Mesodermal cell (in vitro differentiated cells): ENCODE data around the gene ATN1.
A peak's percentile ranks its signal among the peaks of the same experiment; 100 is the strongest.

Experiments
- H3K27ac ChIP-seq: 2 replicates; pipeline ENCODE4 v1.7.0; 2013; ENCODE audit warnings: mild to moderate bottlenecking, low read depth, low read length, moderate library complexity; ENCODE audit not compliant: severe bottlenecking
- H3K36me3 ChIP-seq: 2 replicates; pipeline ENCODE4 v1.7.1; 2013; ENCODE audit warnings: mild to moderate bottlenecking, low read length, moderate library complexity; ENCODE audit not compliant: control insufficient read depth, insufficient read depth
- H3K4me1 ChIP-seq: one replicate; pipeline ENCODE4 v1.7.1; 2013; ENCODE audit warnings: mild to moderate bottlenecking, low read length; ENCODE audit not compliant: insufficient read depth, control insufficient read depth, poor library complexity, severe bottlenecking
- H3K4me3 ChIP-seq: 2 replicates; pipeline ENCODE4 v1.7.0; 2013; ENCODE audit warnings: low read length, control low read depth, mild to moderate bottlenecking; ENCODE audit not compliant: insufficient read depth, poor library complexity, severe bottlenecking; ENCODE audit errors: extremely low read depth
- H3K9me3 ChIP-seq: 2 replicates; pipeline ENCODE4 v1.7.1; 2013; ENCODE audit warnings: mild to moderate bottlenecking, low read length, moderate library complexity; ENCODE audit not compliant: control insufficient read depth
- WGBS, 2 experiments: methylation state at CpG; one replicate each; pipeline ENCODE4 v1.1.5; 2013; ENCODE audit warnings: missing lambda C conversion rate in 2 of 2; ENCODE audit not compliant: insufficient coverage in 2 of 2; 5-methylcytosine and 5-hydroxymethylcytosine counted together

The ATN1 gene

DNA sequence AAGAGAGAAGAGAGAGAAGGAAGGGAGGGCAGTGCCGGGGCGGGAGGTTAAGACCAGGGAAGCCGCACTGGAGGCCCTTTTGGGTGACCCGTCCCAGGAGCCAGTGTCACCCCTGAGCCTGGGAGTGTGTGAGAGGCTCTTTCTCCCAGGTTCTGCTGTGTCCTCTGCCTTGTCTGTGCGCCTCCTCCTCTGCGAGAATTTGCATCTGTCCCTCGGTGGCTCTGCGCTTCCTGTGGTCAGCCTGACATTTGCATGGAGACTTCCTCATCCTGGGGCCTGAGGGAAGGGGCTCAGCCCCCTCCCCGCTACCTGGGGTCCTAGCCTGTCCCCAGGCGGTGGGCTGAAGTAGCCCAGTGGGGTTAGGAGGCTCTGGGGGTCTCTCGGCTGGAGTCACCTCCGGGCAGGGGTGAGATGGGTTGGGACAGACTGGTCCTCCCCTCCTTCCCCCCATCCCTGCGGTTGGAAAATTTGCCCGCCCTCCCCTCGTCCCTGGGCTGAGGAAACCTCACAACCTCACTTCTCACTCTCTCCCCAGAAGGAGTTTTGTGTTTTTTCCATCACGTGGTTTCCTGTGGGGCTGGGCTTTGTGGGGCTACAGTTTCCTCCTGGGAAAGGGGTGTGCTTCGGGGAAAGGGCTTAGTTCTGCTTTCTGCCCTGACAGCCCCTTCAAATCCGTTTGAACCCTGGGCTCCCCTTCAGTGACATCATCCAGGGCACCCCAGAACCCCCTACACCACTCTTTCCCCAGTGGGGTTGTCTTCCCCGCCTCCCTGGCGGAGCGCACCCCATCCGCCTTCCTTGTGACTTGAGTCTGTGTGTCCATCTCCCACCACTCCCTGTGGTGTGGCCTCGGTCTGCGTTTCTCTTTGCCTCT, 25.9 kb downstream of the ATN1 start:
- peaks cover 42% of the 10 kb centered on the region for H3K4me1 ChIP-seq
- H3K27ac ChIP-seq: peak overlapping the region; percentile 53
- H3K9me3 ChIP-seq: no peaks in the 10 kb centered on the region
- no peaks in the 10 kb centered on the region for H3K36me3 ChIP-seq
- no peak overlapping the region for H3K4me3 ChIP-seq
- WGBS, 2 experiments: 80 to 88% methylated on average over 13 to 16 of the region's 24 CpGs

GRCh38 chr12:6954316-6955107, 26.8 kb downstream of the ATN1 start:
- H3K4me3 ChIP-seq: no peak overlapping the region
- no peaks in the 10 kb centered on the region for H3K36me3 ChIP-seq
- peaks cover 50% of the 10 kb centered on the region for H3K4me1 ChIP-seq
- WGBS, 2 experiments: 90 to 96% methylated on average over 17 to 21 of the region's 21 CpGs
- H3K27ac ChIP-seq: no peak overlapping the region
- no peaks in the 10 kb centered on the region for H3K9me3 ChIP-seq

DNA sequence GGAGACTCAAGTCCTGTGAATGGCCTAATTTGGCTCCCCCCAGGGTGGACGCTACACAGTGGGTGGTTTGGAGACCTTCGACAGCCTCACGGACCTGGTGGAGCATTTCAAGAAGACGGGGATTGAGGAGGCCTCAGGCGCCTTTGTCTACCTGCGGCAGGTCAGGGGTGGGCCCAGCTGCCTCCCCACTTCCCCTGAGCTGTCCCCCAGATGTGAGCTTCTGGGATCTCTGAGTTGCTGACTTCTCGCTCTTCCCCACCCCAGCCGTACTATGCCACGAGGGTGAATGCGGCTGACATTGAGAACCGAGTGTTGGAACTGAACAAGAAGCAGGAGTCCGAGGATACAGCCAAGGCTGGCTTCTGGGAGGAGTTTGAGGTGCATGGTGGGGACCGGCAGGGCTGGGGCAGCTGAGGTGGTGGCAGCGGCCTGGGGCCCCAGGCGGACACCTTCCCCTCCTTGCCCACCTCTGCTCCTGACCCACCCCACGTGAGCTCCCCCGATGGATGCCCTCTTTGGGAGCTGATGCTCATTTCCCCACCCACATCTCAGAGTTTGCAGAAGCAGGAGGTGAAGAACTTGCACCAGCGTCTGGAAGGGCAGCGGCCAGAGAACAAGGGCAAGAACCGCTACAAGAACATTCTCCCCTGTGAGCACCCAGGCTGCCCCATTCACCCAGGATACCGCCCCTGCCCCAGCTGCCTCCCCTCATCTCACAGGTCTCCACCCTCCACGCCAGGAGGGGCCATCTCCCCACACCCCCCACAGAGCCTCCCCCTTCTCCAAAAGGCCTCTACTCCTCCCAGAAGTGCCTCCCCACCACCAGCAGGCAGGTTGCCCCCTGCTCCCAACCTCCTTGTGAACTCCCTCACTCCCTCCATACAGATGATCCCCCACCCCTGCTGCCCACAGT, 27.6 kb downstream of the ATN1 start:
- H3K27ac ChIP-seq: no peak overlapping the region
- H3K36me3 ChIP-seq: no peaks in the 10 kb centered on the region
- WGBS, 2 experiments: 94 to 97% methylated on average over 19 of the region's 22 CpGs
- no peaks in the 10 kb centered on the region for H3K9me3 ChIP-seq
- peaks cover 52% of the 10 kb centered on the region for H3K4me1 ChIP-seq
- H3K4me3 ChIP-seq: no peak overlapping the region

DNA sequence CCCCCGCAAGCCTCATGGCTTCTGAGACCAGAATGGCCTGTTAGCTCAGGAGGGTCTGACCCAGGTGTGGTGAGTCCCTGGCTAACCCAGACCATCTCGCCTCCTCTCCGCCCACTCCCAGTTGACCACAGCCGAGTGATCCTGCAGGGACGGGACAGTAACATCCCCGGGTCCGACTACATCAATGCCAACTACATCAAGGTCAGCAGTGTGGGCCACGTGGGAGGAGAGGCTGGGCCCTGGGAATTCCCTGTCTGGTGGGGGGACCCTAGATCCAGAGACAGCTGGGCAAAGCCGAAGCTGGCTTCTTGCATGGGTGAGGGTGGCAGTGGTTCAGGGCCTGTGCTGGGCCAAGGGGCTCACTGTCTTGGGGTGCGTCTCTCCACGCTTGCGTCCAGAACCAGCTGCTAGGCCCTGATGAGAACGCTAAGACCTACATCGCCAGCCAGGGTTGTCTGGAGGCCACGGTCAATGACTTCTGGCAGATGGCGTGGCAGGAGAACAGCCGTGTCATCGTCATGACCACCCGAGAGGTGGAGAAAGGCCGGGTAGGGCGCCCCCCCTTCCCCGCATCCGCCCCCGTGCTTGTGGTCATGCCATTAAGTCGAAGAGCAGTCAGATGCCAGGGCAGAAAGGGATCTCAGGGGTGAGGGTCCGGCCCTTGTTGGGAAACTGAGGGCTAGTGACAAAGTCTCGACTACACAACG, 28.4 kb downstream of the ATN1 start:
- WGBS, 2 experiments: 85 to 89% methylated on average over 25 to 28 of the region's 28 CpGs
- Histone ChIP-seq H3K9me3 (no peaks in the 10 kb centered on the region), H3K4me3 (no peak overlapping the region), H3K36me3 (no peaks in the 10 kb centered on the region), H3K4me1 (peaks cover 47% of the 10 kb centered on the region), H3K27ac (no peak overlapping the region)

- no peak overlapping the region for H3K27ac ChIP-seq
- H3K4me3 ChIP-seq: no peak overlapping the region
- peaks cover 42% of the 10 kb centered on the region for H3K4me1 ChIP-seq
- no peaks in the 10 kb centered on the region for H3K36me3 ChIP-seq
- H3K9me3 ChIP-seq: no peaks in the 10 kb centered on the region
- WGBS, 2 experiments: 93 to 94% methylated on average over 16 to 20 of the region's 20 CpGs
Measured at GRCh38 chr12:6957151-6957701, 29.5 kb downstream of the ATN1 start.

GRCh38 chr12:6957741-6958608, 30.2 kb downstream of the ATN1 start:
- no peak overlapping the region for H3K27ac ChIP-seq
- peaks cover 41% of the 10 kb centered on the region for H3K4me1 ChIP-seq
- no peaks in the 10 kb centered on the region for H3K9me3 ChIP-seq
- H3K4me3 ChIP-seq: no peak overlapping the region
- H3K36me3 ChIP-seq: no peaks in the 10 kb centered on the region
- 90 to 93% methylated on average over 23 to 25 of the region's 28 CpGs for WGBS, 2 experiments

- Histone ChIP-seq H3K4me1 (peaks cover 34% of the 10 kb centered on the region), H3K4me3 (no peak overlapping the region), H3K9me3 (no peaks in the 10 kb centered on the region), H3K36me3 (no peaks in the 10 kb centered on the region), H3K27ac (no peak overlapping the region)
- 89 to 90% methylated on average over 9 of the region's 10 CpGs for WGBS, 2 experiments
Measured at GRCh38 chr12:6958609-6959057, 30.9 kb downstream of the ATN1 start.

DNA sequence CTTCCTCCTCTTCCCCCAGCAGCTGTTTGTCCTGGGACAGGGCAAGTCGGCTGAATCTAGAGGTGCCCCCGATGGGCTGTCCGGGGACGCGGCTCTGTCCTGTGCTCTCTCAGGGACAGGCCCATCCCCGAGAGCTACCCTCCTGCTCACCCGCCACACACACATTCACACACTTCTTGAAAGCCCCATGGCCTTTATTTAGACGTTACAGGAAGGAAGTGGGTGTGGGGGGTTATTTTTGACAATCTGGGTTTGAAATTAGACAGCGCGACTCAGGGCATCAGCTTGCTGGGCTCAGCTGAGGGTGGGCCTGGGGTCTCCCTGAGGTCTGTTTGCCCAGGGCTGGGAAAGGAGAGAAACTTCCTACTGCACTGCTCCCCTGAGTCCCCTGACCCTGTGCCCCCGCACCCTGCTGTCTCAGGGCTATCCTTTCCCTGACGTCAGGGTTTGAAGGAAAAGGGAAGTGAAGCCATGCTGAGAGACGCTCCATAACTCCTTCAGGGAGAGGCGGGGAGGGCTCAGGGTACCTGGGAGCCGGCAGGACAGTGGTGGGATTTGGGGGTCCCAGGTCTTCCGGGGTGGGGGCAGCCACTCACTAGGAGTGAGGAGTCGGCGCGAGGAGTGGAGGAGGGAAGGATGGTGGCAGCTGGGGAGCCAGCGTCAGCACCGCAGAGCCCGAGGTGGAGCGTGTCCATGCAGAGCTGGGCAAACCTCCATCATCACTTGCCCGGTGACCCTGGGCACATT, 31.5 kb downstream of the ATN1 start:
- Histone ChIP-seq H3K27ac (peak overlapping the region; percentile 33), H3K9me3 (no peaks in the 10 kb centered on the region), H3K36me3 (peaks cover under 1% of the 10 kb centered on the region), H3K4me3 (no peak overlapping the region), H3K4me1 (peaks cover 28% of the 10 kb centered on the region)
- WGBS, 2 experiments: 74 to 81% methylated on average over 4 to 14 of the region's 24 CpGs
